Ovary (tissue), 3 donors: Measurements from ENCODE around the gene SLC39A1.
A peak's percentile ranks its signal among the peaks of the same experiment; 100 is the strongest.

Experiments used
- CTCF ChIP-seq, 3 donors: fragments of 450-650 bp in 2 of 3; fragments of 200-600 bp in 1 of 3; IDR thresholded peaks; one replicate each; pipeline versions ENCODE4 v1.5.1 to v1.8.0; 2016 to 2022; ENCODE audit warnings: antibody characterized with exemption in 3 of 3, mild to moderate bottlenecking in 1 of 3
- EP300 ChIP-seq: sonication (generic); formaldehyde crosslinking; IDR thresholded peaks from one replicate; pipeline ENCODE4 v1.6.1; 2017; ENCODE audit warnings: antibody characterized with exemption
- POLR2A ChIP-seq: fragments of 450-650 bp; IDR thresholded peaks from one replicate; pipeline ENCODE4 v1.6.1; 2017; ENCODE audit warnings: antibody characterized with exemption, mild to moderate bottlenecking, moderate library complexity
- donor health status: DM: no; HTN: no; CAD: no.

GRCh38 chr1:153946622-153947241 lies 16.6 kb downstream of the SLC39A1 start, which contains the start of gene DENND4B:
- peak; percentile 88 to 97 (median 92) for TF ChIP-seq CTCF (IDR thresholded peaks at IDR 0.05)
- no peak for TF ChIP-seq EP300
- no peak for TF ChIP-seq POLR2A
